Neutrophil (primary cell): Measurements from ENCODE around the gene GJC1.

ENCODE experiments used
- H3K27ac ChIP-seq: fragments of 200-600 bp; sonication (generic); 2 replicates; pipeline ENCODE4 v1.5.1; 2016; ENCODE audit warnings: mild to moderate bottlenecking, moderate library complexity
- H3K27me3 ChIP-seq: fragments of 200-600 bp; sonication (generic); 2 replicates; pipeline ENCODE4 v1.6.0; 2016; ENCODE audit warnings: mild to moderate bottlenecking
- H3K36me3 ChIP-seq: fragments of 200-600 bp; sonication (generic); 2 replicates; pipeline ENCODE4 v1.5.1; 2017
- H3K4me1 ChIP-seq, 2 experiments: fragments of 200-600 bp in 1 of 2; sonication (generic) in 1 of 2; 1 replicate in 1 of 2; 2 replicates in 1 of 2; pipeline versions ENCODE4 v1.5.1 to v1.6.1; 2013 to 2016; ENCODE audit warnings: low read depth in 1 of 2, low read length in 1 of 2, mild to moderate bottlenecking in 1 of 2, moderate library complexity in 1 of 2; ENCODE audit not compliant: control insufficient read depth in 1 of 2, insufficient read depth in 1 of 2
- H3K4me3 ChIP-seq, 2 experiments: fragments of 200-600 bp in 1 of 2; sonication (generic) in 1 of 2; 1 replicate in 1 of 2; 2 replicates in 1 of 2; pipeline ENCODE4 v1.5.1; 2013 to 2016; ENCODE audit warnings: low read depth in 1 of 2, low read length in 1 of 2, mild to moderate bottlenecking in 1 of 2, moderate library complexity in 1 of 2
- H3K9me3 ChIP-seq: fragments of 200-600 bp; sonication (generic); 2 replicates; pipeline ENCODE4 v1.5.1; 2016
- TF ChIP-seq, protein P1 (sequence below): fragments of 200-600 bp; sonication (generic); IDR thresholded peaks from 2 replicates; pipeline ENCODE4 v1.5.1; 2016; ENCODE audit warnings: antibody characterized with exemption

The GJC1 gene

DNA sequence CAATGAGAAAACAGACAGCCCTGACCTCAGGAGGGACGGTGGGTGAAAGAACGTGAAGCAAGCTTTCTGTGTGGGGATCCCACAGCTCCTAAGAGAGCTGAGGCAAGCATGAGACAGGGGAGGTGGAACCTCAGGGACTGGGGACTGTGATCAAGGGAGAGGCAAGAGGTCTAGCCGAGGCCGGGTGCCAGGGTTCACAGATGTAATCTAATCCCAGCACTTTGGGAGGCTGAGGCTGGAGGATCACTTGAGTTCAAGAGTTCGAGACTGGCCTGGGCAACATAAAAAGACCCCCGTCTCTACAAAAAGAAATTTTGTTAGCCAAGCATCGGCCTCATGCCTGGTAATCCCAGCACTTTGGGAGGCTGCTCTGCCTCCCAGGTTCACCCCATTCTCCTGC is 75.8 kb downstream of the GJC1 start:
- H3K4me3 ChIP-seq = no peak overlapping the region
- H3K36me3 ChIP-seq = peaks cover 22% of the 10 kb centered on the region
- H3K9me3 ChIP-seq = no peaks in the 10 kb centered on the region
- peaks cover 35% of the 10 kb centered on the region for H3K27me3 ChIP-seq
- H3K4me1 ChIP-seq = peaks cover 7 to 8% of the 10 kb centered on the region in 2 experiments
- H3K27ac ChIP-seq = no peak overlapping the region
- TF ChIP-seq, protein P1, sequence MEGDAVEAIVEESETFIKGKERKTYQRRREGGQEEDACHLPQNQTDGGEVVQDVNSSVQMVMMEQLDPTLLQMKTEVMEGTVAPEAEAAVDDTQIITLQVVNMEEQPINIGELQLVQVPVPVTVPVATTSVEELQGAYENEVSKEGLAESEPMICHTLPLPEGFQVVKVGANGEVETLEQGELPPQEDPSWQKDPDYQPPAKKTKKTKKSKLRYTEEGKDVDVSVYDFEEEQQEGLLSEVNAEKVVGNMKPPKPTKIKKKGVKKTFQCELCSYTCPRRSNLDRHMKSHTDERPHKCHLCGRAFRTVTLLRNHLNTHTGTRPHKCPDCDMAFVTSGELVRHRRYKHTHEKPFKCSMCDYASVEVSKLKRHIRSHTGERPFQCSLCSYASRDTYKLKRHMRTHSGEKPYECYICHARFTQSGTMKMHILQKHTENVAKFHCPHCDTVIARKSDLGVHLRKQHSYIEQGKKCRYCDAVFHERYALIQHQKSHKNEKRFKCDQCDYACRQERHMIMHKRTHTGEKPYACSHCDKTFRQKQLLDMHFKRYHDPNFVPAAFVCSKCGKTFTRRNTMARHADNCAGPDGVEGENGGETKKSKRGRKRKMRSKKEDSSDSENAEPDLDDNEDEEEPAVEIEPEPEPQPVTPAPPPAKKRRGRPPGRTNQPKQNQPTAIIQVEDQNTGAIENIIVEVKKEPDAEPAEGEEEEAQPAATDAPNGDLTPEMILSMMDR = no peak

DNA sequence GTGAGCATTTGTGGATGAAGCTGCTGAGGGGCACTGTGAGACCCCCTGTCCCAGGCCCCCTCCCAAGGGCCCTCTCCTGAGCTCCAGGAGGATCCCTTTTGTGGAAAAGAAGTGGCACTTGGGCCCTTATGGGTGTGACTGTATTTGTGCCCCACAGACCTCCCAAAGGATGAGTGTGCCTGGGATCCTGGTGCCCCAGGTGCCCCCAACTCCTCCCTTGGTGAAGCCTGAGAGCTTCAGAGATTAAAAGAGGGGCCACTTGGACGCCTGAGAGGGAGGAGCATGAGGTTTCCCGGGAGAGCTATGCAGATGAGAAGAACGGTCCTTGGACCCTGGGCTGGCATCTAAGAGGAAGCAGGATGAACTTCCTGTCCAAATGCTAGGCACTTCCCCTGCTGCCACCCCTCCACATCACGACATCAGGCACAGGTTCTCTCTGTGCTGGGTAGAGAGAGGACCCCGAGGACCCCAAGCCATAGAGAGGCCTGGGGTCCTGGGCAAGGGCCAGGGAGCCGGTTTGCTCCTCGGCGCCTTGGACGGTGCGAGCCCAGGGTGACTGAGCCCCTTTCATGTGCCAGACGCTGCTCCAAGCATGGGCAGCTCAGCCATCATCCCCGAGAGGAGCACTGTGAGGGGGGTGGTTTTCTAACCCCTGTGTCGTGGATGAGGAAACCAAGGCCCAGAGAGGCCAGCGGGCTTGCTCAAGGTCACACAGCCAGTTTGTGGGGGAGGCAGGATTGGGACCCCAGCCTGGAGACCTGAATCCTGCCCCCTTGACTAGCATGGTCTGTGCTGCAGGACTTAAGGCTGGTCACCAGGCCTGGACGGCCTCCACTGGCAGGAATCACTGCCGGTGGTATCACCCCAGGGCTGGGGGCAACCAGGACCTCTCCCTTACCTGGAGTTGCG is 76.9 kb downstream of the GJC1 start:
- H3K27ac ChIP-seq = no peak overlapping the region
- no peak overlapping the region for H3K4me3 ChIP-seq
- no peaks in the 10 kb centered on the region for H3K9me3 ChIP-seq
- H3K4me1 ChIP-seq = peaks cover 0 to 8% of the 10 kb centered on the region in 2 experiments
- TF ChIP-seq, protein P1 = no peak
- H3K36me3 ChIP-seq = peaks cover 33% of the 10 kb centered on the region
- H3K27me3 ChIP-seq = peaks cover 25% of the 10 kb centered on the region

DNA sequence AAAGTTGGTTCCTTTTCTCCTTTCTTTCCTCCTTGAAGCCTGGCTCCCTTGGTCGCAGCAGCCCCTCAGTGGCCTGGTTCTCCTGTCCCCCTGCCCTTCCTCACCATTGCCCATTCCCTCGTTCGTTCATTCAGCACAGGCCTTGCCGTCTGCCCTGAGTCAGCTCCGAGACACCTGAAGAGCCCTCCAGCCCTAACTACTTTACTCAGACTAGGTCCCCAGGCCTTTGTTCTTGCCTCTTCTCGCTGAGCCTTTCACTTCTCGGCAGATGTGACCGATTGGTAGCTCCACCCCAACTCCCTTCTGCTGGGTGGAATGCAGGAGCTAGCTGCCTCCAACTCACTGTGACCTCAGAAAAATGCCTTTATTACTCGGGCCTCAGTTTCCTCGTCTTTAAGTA is 78.3 kb downstream of the GJC1 start:
- no peak overlapping the region for H3K27ac ChIP-seq
- H3K4me3 ChIP-seq = no peak overlapping the region
- H3K4me1 ChIP-seq = peaks cover 0 to 8% of the 10 kb centered on the region in 2 experiments
- no peaks in the 10 kb centered on the region for H3K9me3 ChIP-seq
- H3K36me3 ChIP-seq = peaks cover 47% of the 10 kb centered on the region
- TF ChIP-seq, protein P1 = no peak
- peaks cover 11% of the 10 kb centered on the region for H3K27me3 ChIP-seq

DNA sequence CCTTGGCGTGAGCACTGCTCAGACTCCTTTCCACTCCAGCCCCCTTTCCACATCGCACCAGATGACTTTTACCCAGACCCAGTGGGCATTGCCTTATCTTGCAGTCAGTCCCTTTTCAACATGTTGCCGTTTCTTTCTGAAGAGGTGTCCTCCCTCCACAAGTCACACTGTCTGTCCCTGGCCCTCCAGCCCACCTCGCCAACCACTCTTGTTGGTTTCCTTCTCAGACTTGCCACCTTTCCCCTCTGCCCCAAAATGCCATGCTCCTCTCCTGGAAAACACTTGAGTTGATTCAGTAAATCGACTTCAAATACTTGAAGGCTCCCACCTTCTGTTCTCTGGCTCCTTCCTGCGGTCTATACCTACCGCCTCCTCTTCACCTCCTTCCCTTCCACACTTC is 78.8 kb downstream of the GJC1 start:
- H3K4me3 ChIP-seq = no peak overlapping the region
- peaks cover 48% of the 10 kb centered on the region for H3K36me3 ChIP-seq
- TF ChIP-seq, protein P1 = no peak
- H3K4me1 ChIP-seq = peaks cover 0 to 8% of the 10 kb centered on the region in 2 experiments
- no peak overlapping the region for H3K27ac ChIP-seq
- H3K27me3 ChIP-seq = peaks cover 8% of the 10 kb centered on the region
- no peaks in the 10 kb centered on the region for H3K9me3 ChIP-seq

DNA sequence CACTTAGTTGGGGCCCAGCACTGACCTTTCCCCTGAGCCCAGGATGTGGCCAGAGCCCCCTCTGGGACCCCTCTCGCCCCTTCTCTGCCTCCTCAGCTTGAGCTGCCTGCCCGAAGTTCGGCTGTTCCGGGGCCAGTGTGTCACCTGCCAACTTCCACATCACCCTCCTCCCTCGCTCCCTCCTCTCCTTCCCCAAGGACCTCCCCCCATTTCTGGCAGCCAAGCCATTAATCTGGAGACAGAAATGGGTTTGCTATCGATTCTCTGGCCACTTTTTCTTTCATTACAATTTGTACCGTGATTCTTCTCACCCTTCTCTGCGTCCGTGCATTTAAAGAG is 80.1 kb downstream of the GJC1 start:
- H3K27me3 ChIP-seq = no peaks in the 10 kb centered on the region
- TF ChIP-seq, protein P1 = no peak
- H3K9me3 ChIP-seq = no peaks in the 10 kb centered on the region
- H3K27ac ChIP-seq = no peak overlapping the region
- H3K36me3 ChIP-seq = peaks cover 48% of the 10 kb centered on the region
- no peak overlapping the region for H3K4me3 ChIP-seq
- H3K4me1 ChIP-seq = peaks cover 0 to 8% of the 10 kb centered on the region in 2 experiments
